H1 (cell line): ENCODE results near the gene ZNRF3. TPM values are rescaled to one million over a fixed set of nuclear protein-coding genes. Genes with fewer than 3 reads are reported as not detected.

Experiments
- CTCF ChIA-PET: fragments of 300-600 bp; sonication (Branson Sonifier 250); formaldehyde crosslinking; loops from one replicate; lab custom pipeline; 2021; ENCODE audit not compliant: partially characterized antibody; lab: Charles Lee
- POLR2A ChIA-PET: fragments of 300-600 bp; sonication (Branson Sonifier 250); formaldehyde crosslinking; loops from one replicate; lab custom pipeline; 2021; ENCODE audit warnings: inconsistent platforms; ENCODE audit not compliant: partially characterized antibody; lab: Charles Lee
- DNase-seq, 2 experiments: peaks; one replicate each; pipeline versions ENCODE4 v3.0.0 to v3.0.0-alpha.2; 2010 to 2022; ENCODE audit warnings: low spot score in 2 of 2, low read depth in 1 of 2, mixed read lengths in 1 of 2
- FAIRE-seq: peaks from 2 replicates; lab custom pipeline; 2011; peaks lifted over from hg19 to GRCh38; lab: Jason Lieb, UNC
- H2AFZ ChIP-seq: 2 replicates; pipeline ENCODE4 v1.8.1; 2012; ENCODE audit warnings: low read length, inconsistent platforms
- H2AK5ac ChIP-seq: 2 replicates; pipeline ENCODE4 v1.6.1; 2013; ENCODE audit warnings: low read depth, low read length
- H2BK120ac ChIP-seq: replicated peaks from 2 replicates; pipeline ENCODE3; 2013; ENCODE audit warnings: low read depth, low read length, inconsistent platforms
- H2BK12ac ChIP-seq: 2 replicates; pipeline ENCODE4 v1.6.1; 2013; ENCODE audit warnings: low read depth, low read length
- H2BK15ac ChIP-seq: 2 replicates; pipeline ENCODE4 v1.6.1; 2013; ENCODE audit warnings: low read length
- H2BK20ac ChIP-seq: 2 replicates; pipeline ENCODE4 v1.6.1; 2013; ENCODE audit warnings: low read length
- H2BK5ac ChIP-seq: 2 replicates; pipeline ENCODE4 v1.6.1; 2013; ENCODE audit warnings: low read depth, low read length
- H3K14ac ChIP-seq: 2 replicates; pipeline ENCODE4 v1.6.1; 2013; ENCODE audit warnings: inconsistent platforms; ENCODE audit not compliant: insufficient read length
- H3K18ac ChIP-seq: 2 replicates; pipeline ENCODE4 v1.6.1; 2013; ENCODE audit warnings: low read length; ENCODE audit errors: extremely low read depth
- H3K23ac ChIP-seq: 2 replicates; pipeline ENCODE4 v1.6.1; 2013; ENCODE audit warnings: inconsistent platforms; ENCODE audit not compliant: insufficient read length
- H3K23me2 ChIP-seq: 2 replicates; pipeline ENCODE4 v1.6.1; 2013; ENCODE audit warnings: low read depth, low read length
- H3K27ac ChIP-seq: 2 replicates; pipeline ENCODE4 v1.6.1; 2011; ENCODE audit warnings: low read depth, low read length, inconsistent platforms
- H3K27me3 ChIP-seq, 4 experiments: replicated peaks in 1 of 4; 1 replicate in 1 of 4; 2 replicates in 3 of 4; pipeline versions ENCODE4 v1.6.1 to v1.8.1; 2011 to 2013; ENCODE audit warnings: low read length in 3 of 4, mild to moderate bottlenecking in 3 of 4, inconsistent platforms in 2 of 4, mixed read lengths in 2 of 4, moderate library complexity in 1 of 4; ENCODE audit not compliant: control insufficient read depth in 3 of 4, insufficient read depth in 3 of 4; ENCODE audit errors: extremely low read depth in 1 of 4
- H3K36me3 ChIP-seq, 4 experiments: 2 replicates each; pipeline versions ENCODE4 v1.6.1 to v1.8.1; 2011 to 2013; ENCODE audit warnings: mild to moderate bottlenecking in 4 of 4, low read length in 3 of 4, moderate library complexity in 2 of 4, control low read depth in 1 of 4, inconsistent platforms in 1 of 4; ENCODE audit not compliant: insufficient read depth in 4 of 4, control insufficient read depth in 2 of 4
- H3K4ac ChIP-seq: replicated peaks from 2 replicates; pipeline ENCODE3; 2013; ENCODE audit warnings: low read length, low read depth, mixed read lengths, inconsistent platforms; ENCODE audit not compliant: insufficient read length
- H3K4me1 ChIP-seq, 4 experiments: replicated peaks in 1 of 4; 1 replicate in 1 of 4; 2 replicates in 3 of 4; pipeline versions ENCODE4 v1.6.1 to v1.8.1; 2011 to 2013; ENCODE audit warnings: low read length in 3 of 4, inconsistent platforms in 2 of 4, mixed read lengths in 1 of 4; ENCODE audit not compliant: insufficient read depth in 4 of 4, control insufficient read depth in 3 of 4
- H3K4me2 ChIP-seq, 2 experiments: 2 replicates each; pipeline versions ENCODE4 v1.6.1 to v1.8.1; 2011 to 2013; ENCODE audit warnings: low read depth in 2 of 2, low read length in 2 of 2, control low read depth in 1 of 2, inconsistent platforms in 1 of 2, mild to moderate bottlenecking in 1 of 2; ENCODE audit not compliant: insufficient read depth in 1 of 2
- H3K4me3 ChIP-seq, 4 experiments: fragments of 200-600, 300-600 bp in 1 of 4; sonication (generic), shearing (Covaris generic), sonication (Bioruptor Twin) in 1 of 4; 2 replicates each; pipeline versions ENCODE4 v1.5.1 to v1.8.1; 2011 to 2016; ENCODE audit warnings: low read length in 4 of 4, low read depth in 3 of 4, control low read depth in 2 of 4, inconsistent platforms in 2 of 4, mild to moderate bottlenecking in 2 of 4, mixed read lengths in 1 of 4, moderate library complexity in 1 of 4; ENCODE audit not compliant: insufficient read depth in 2 of 4; ENCODE audit errors: extremely low read depth in 1 of 4
- H3K56ac ChIP-seq: replicated peaks from 2 replicates; pipeline ENCODE3; 2013; ENCODE audit warnings: low read depth, mild to moderate bottlenecking, mixed read lengths, low read length, inconsistent platforms; ENCODE audit not compliant: insufficient read length
- H3K79me1 ChIP-seq: 2 replicates; pipeline ENCODE4 v1.6.1; 2013; ENCODE audit warnings: low read depth, low read length, control low read depth
- H3K79me2 ChIP-seq, 2 experiments: 2 replicates each; pipeline versions ENCODE4 v1.6.1 to v1.8.1; 2012 to 2013; ENCODE audit warnings: low read length in 2 of 2, mild to moderate bottlenecking in 2 of 2, inconsistent platforms in 1 of 2; ENCODE audit not compliant: insufficient read depth in 2 of 2, control insufficient read depth in 1 of 2
- H3K9ac ChIP-seq, 4 experiments: replicated peaks in 1 of 4; 1 replicate in 1 of 4; 2 replicates in 3 of 4; pipeline versions ENCODE4 v1.6.1 to v1.8.1; 2011 to 2013; ENCODE audit warnings: low read depth in 3 of 4, low read length in 3 of 4, control low read depth in 2 of 4, mild to moderate bottlenecking in 2 of 4, moderate library complexity in 2 of 4, inconsistent platforms in 1 of 4; ENCODE audit errors: extremely low read depth in 1 of 4
- H3K9me3 ChIP-seq, 2 experiments: 2 replicates each; pipeline versions ENCODE4 v1.6.1 to v1.8.1; 2012 to 2013; ENCODE audit warnings: mild to moderate bottlenecking in 2 of 2, moderate library complexity in 2 of 2, control low read depth in 1 of 2, inconsistent platforms in 1 of 2, low read depth in 1 of 2, low read length in 1 of 2, mixed read lengths in 1 of 2; ENCODE audit not compliant: insufficient read depth in 2 of 2
- H4K20me1 ChIP-seq, 2 experiments: replicated peaks in 1 of 2; 2 replicates each; pipeline versions ENCODE3 to v1.8.1; 2011 to 2013; ENCODE audit warnings: inconsistent platforms in 2 of 2, low read length in 2 of 2, mild to moderate bottlenecking in 1 of 2; ENCODE audit not compliant: insufficient read depth in 2 of 2, control insufficient read depth in 1 of 2
- H4K5ac ChIP-seq: 2 replicates; pipeline ENCODE4 v1.6.1; 2013; ENCODE audit warnings: low read length, low read depth, mixed read lengths, inconsistent platforms; ENCODE audit not compliant: insufficient read length
- H4K8ac ChIP-seq: 2 replicates; pipeline ENCODE4 v1.8.0; 2013; ENCODE audit warnings: mild to moderate bottlenecking, moderate library complexity, low read length, inconsistent platforms; ENCODE audit not compliant: insufficient read depth; ENCODE audit errors: extremely low read depth
- H4K91ac ChIP-seq: replicated peaks from 2 replicates; pipeline ENCODE3; 2013; ENCODE audit warnings: low read length, mixed read lengths, inconsistent platforms; ENCODE audit not compliant: insufficient read length
- BCL11A ChIP-seq, 2 experiments: IDR thresholded peaks; one replicate each; pipeline ENCODE4 v1.6.1; 2011; ENCODE audit warnings: low read depth in 2 of 2, low read length in 2 of 2, mild to moderate bottlenecking in 2 of 2
- CTCF ChIP-seq, 3 experiments: IDR thresholded peaks; 1 replicate in 2 of 3; 2 replicates in 1 of 3; pipeline versions ENCODE4 v1.5.1 to v1.6.1; 2011; ENCODE audit warnings: low read length in 3 of 3, mild to moderate bottlenecking in 3 of 3, inconsistent platforms in 2 of 3, low read depth in 1 of 3, moderate library complexity in 1 of 3; ENCODE audit not compliant: insufficient read depth in 1 of 3; ENCODE audit errors: control extremely low read depth in 1 of 3
- GTF2F1 ChIP-seq: IDR thresholded peaks from 2 replicates; pipeline ENCODE4 v1.6.1; 2012; ENCODE audit warnings: low read depth, low read length, improper control_type of control experiment, borderline replicate concordance
- KDM1A ChIP-seq: fragments of 200-600, 300-600 bp; sonication (generic); IDR thresholded peaks from 2 replicates; pipeline ENCODE4 v1.7.1; 2016; ENCODE audit warnings: mild to moderate bottlenecking, low read length, borderline replicate concordance
- SAP30 ChIP-seq: fragments of 300-600 bp; sonication (generic); IDR thresholded peaks from 2 replicates; pipeline ENCODE4 v1.7.1; 2012; ENCODE audit warnings: low read length, moderate library complexity, mild to moderate bottlenecking, inconsistent platforms; ENCODE audit not compliant: insufficient read depth, insufficient replicate concordance
- SIX5 ChIP-seq: IDR thresholded peaks from 2 replicates; pipeline ENCODE4 v1.6.1; 2011; ENCODE audit warnings: mild to moderate bottlenecking, low read depth, low read length
- SP4 ChIP-seq: IDR thresholded peaks from 2 replicates; pipeline ENCODE4 v1.6.1; 2012; ENCODE audit warnings: low read length, inconsistent platforms
- WGBS, 2 experiments: shearing (Covaris generic) in 1 of 2; methylation state at CpG; one replicate each; pipeline versions ENCODE4 v1.1.6 to v1.1.7; 2013 to 2015; ENCODE audit warnings: low lambda C conversion rate in 2 of 2, mixed read lengths in 2 of 2, inconsistent platforms in 1 of 2, low coverage in 1 of 2, missing lambda C conversion rate in 1 of 2; ENCODE audit not compliant: insufficient replicate concordance in 2 of 2, insufficient coverage in 1 of 2, insufficient read length in 1 of 2; ENCODE audit errors: extremely low coverage in 1 of 2, missing lambda C conversion rate in 1 of 2; 5-methylcytosine and 5-hydroxymethylcytosine counted together
- polyA plus RNA-seq, 7 experiments: library from polyadenylated mRNA; depleted of rRNA in 3 of 7; stranded (reverse) in 5 of 7; unstranded in 2 of 7; fragments of >200 nt in 5 of 7; fragments of 200-250 nt in 2 of 7; gene quantifications; 1 replicate in 5 of 7; 2 replicates in 1 of 7; 4 replicates in 1 of 7; pipeline versions ENCODE4 v1.2.1 to v1.2.3, GENCODE V29; 2011 to 2013; ENCODE audit warnings: missing spikeins in 2 of 7, mixed read lengths in 2 of 7
- total RNA-seq: library from RNA; stranded (reverse); fragmentation: NEBNext Ultra II Directional; extraction: Animal tissue kit (Norgen Biotek cat#: 25700); gene quantifications from 2 replicates; pipeline ENCODE4 v1.2.1, GENCODE V29; 2021

ZNRF3 gene
- total and polyA plus RNA-seq, 2 of the 8 experiments (the other 6 are each of a cell fraction or from before 2014, with no cell fraction given) = 14.1 to 21.7 TPM

DNA sequence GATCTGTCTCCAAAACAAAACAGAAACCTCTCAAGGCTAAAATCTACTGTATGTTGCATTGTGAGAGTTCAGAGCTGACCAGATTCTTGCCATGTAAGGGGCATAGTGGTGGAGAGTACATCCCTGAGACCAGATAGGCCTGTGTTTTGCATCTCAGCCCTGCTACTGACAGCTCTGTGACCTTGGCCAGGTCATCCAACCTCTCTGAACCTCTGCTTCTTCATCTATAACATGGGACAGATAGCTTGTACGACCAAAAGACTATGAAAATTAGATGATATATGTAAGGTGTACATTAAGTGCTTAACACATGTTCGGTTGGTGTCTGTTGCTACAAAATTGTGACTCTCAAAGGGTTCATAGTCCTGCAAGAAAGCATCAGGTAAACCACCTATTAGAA, 22.9 kb downstream of the ZNRF3 start:
- no peak for FAIRE-seq
- Histone ChIP-seq H3K27me3 (no peaks in the 10 kb centered on the region), H2BK15ac (no peak overlapping the region), H3K23ac (no peak overlapping the region), H3K79me2 (peaks cover 12 to 97% of the 10 kb centered on the region in 2 experiments), H3K9ac (no peak overlapping the region), H3K9me3 (no peaks in the 10 kb centered on the region), H4K91ac (no peak overlapping the region), H3K4me2 (no peak overlapping the region), H2AK5ac (no peak overlapping the region), H3K36me3 (no peaks in the 10 kb centered on the region), H3K56ac (no peak overlapping the region), H3K18ac (no peak overlapping the region), H2BK5ac (no peak overlapping the region), H3K4me1 (peaks cover 7 to 12% (median 10%) of the 10 kb centered on the region in 4 experiments), H3K27ac (no peak overlapping the region), H4K20me1 (peaks cover 17 to 23% of the 10 kb centered on the region in 2 experiments), H3K14ac (no peak overlapping the region), H2BK20ac (no peak overlapping the region), H3K79me1 (peaks cover 24% of the 10 kb centered on the region), H3K4ac (no peak overlapping the region), H2BK12ac (no peak overlapping the region), H4K8ac (no peak overlapping the region), H2BK120ac (no peak overlapping the region), H3K4me3 (no peak overlapping the region), H2AFZ (no peak overlapping the region), H3K23me2 (0 out of 2 replicates have a peak, but pooled peaks cover 3% of the 10 kb centered on the region), H4K5ac (no peak overlapping the region)
- POLR2A ChIA-PET = interaction anchor here (1.4 kb wide), 1 partner anchor 11 kb away, joined by 4 read pairs; no protein-coding TSS in a partner anchor
- DNase-seq = no peak
- CTCF ChIA-PET = interaction anchor here (1.0 to 2.6 kb wide), 5 partner anchors 9 to 105 kb away, joined by 3 to 20 read pairs (median 5); no protein-coding TSS in a partner anchor
- no peak for TF ChIP-seq GTF2F1
- TF ChIP-seq SIX5 = no peak
- TF ChIP-seq SAP30 = no peak
- no peak for TF ChIP-seq BCL11A (IDR thresholded peaks at IDR 0.05; ENCODE audit: low read depth in 2 of 2, low read length in 2 of 2)
- no peak for TF ChIP-seq KDM1A
- TF ChIP-seq CTCF (IDR thresholded peaks at IDR 0.05; ENCODE audit: control extremely low read depth in 1 of 3, insufficient read depth in 1 of 3, low read depth in 1 of 3, low read length in 3 of 3) = no peak
- TF ChIP-seq SP4 = no peak
- 90% methylated on average over 2 of the region's 2 CpGs; no CpG with 5 or more reads in 1 of the 2 experiments for WGBS, 2 experiments
